H9 (cell line): Measurements from ENCODE around the gene ICAM2. TPM values are rescaled to one million over a fixed set of nuclear protein-coding genes. Genes with fewer than 3 reads are reported as not detected.

Experiments used
- DNase-seq: peaks from one replicate; pipeline ENCODE4 v3.0.0-alpha.2; 2017
- H2AFZ ChIP-seq: one replicate; pipeline ENCODE4 v1.6.1; 2013; ENCODE audit warnings: mild to moderate bottlenecking, low read length, control low read depth, moderate library complexity
- H2AK5ac ChIP-seq: 2 replicates; pipeline ENCODE4 v1.6.1; 2013; ENCODE audit warnings: low read length, control low read depth, mixed read lengths; ENCODE audit not compliant: insufficient read length
- H2BK120ac ChIP-seq: one replicate; pipeline ENCODE4 v1.6.1; 2013; ENCODE audit warnings: low read depth, mild to moderate bottlenecking, low read length, control low read depth, inconsistent platforms; ENCODE audit not compliant: poor library complexity, severe bottlenecking
- H2BK12ac ChIP-seq: 2 replicates; pipeline ENCODE4 v1.6.1; 2013; ENCODE audit warnings: low read length, control low read depth, mixed read lengths, low read depth; ENCODE audit not compliant: insufficient read length
- H2BK15ac ChIP-seq: 2 replicates; pipeline ENCODE4 v1.6.1; 2013; ENCODE audit warnings: low read depth, low read length, control low read depth
- H2BK20ac ChIP-seq: one replicate; pipeline ENCODE4 v1.6.1; 2013; ENCODE audit warnings: low read depth, mild to moderate bottlenecking, low read length, control low read depth, inconsistent platforms; ENCODE audit not compliant: poor library complexity, severe bottlenecking
- H2BK5ac ChIP-seq: 2 replicates; pipeline ENCODE4 v1.6.1; 2013; ENCODE audit warnings: low read length, control low read depth, mixed read lengths; ENCODE audit not compliant: insufficient read length
- H3K14ac ChIP-seq: 2 replicates; pipeline ENCODE4 v1.6.1; 2013; ENCODE audit warnings: low read length, control low read depth; ENCODE audit not compliant: insufficient read depth
- H3K18ac ChIP-seq: 2 replicates; pipeline ENCODE4 v1.6.1; 2013; ENCODE audit warnings: low read depth, mild to moderate bottlenecking, mixed read lengths, low read length, control low read depth; ENCODE audit not compliant: insufficient read length
- H3K23ac ChIP-seq: 2 replicates; pipeline ENCODE4 v1.6.1; 2013; ENCODE audit warnings: low read length, control low read depth, mixed read lengths, low read depth; ENCODE audit not compliant: insufficient read length
- H3K23me2 ChIP-seq: 2 replicates; pipeline ENCODE4 v1.6.1; 2013; ENCODE audit warnings: low read depth, mild to moderate bottlenecking, mixed read lengths, low read length, control low read depth; ENCODE audit not compliant: insufficient read length, poor library complexity, severe bottlenecking
- H3K27ac ChIP-seq: 2 replicates; pipeline ENCODE4 v1.5.1; 2013; ENCODE audit warnings: low read length, control low read depth, mixed read lengths, low read depth; ENCODE audit not compliant: insufficient read length
- H3K27me3 ChIP-seq: 2 replicates; pipeline ENCODE4 v1.6.1; 2013; ENCODE audit warnings: low read length, control low read depth, inconsistent platforms; ENCODE audit not compliant: insufficient read depth
- H3K4ac ChIP-seq: 2 replicates; pipeline ENCODE4 v1.6.1; 2013; ENCODE audit warnings: low read depth, mild to moderate bottlenecking, control low read depth, inconsistent platforms, low read length, moderate library complexity
- H3K4me1 ChIP-seq: 2 replicates; pipeline ENCODE4 v1.6.1; 2013; ENCODE audit warnings: low read length, control low read depth, inconsistent platforms; ENCODE audit not compliant: insufficient read depth
- H3K4me2 ChIP-seq: 2 replicates; pipeline ENCODE4 v1.6.1; 2013; ENCODE audit warnings: low read length, control low read depth, mixed read lengths; ENCODE audit not compliant: insufficient read length, insufficient read depth
- H3K56ac ChIP-seq: 2 replicates; pipeline ENCODE4 v1.6.1; 2013; ENCODE audit warnings: low read depth, mild to moderate bottlenecking, mixed read lengths, low read length, control low read depth; ENCODE audit not compliant: insufficient read length
- H3K79me1 ChIP-seq: 2 replicates; pipeline ENCODE4 v1.6.1; 2013; ENCODE audit warnings: low read depth, mild to moderate bottlenecking, moderate library complexity, low read length, control low read depth, inconsistent platforms; ENCODE audit not compliant: insufficient read depth, poor library complexity, severe bottlenecking
- H3K79me2 ChIP-seq: 2 replicates; pipeline ENCODE4 v1.6.1; 2013; ENCODE audit warnings: low read length, control low read depth, inconsistent platforms; ENCODE audit not compliant: insufficient read depth
- H3K9ac ChIP-seq: 2 replicates; pipeline ENCODE4 v1.6.1; 2013; ENCODE audit warnings: low read length, control low read depth, mixed read lengths; ENCODE audit not compliant: insufficient read length; ENCODE audit errors: extremely low read depth
- H3K9me3 ChIP-seq: one replicate; pipeline ENCODE4 v1.6.1; 2013; ENCODE audit warnings: low read depth, low read length, inconsistent platforms; ENCODE audit not compliant: control insufficient read depth
- H3T11ph ChIP-seq: one replicate; pipeline ENCODE4 v1.6.1; 2013; ENCODE audit warnings: mild to moderate bottlenecking, low read length, control low read depth, inconsistent platforms
- H4K20me1 ChIP-seq: one replicate; pipeline ENCODE4 v1.6.1; 2013; ENCODE audit not compliant: control insufficient read depth, insufficient read length, insufficient read depth
- H4K5ac ChIP-seq: 2 replicates; pipeline ENCODE4 v1.6.1; 2013; ENCODE audit warnings: low read depth, mild to moderate bottlenecking, mixed read lengths, low read length, control low read depth; ENCODE audit not compliant: insufficient read length
- H4K8ac ChIP-seq: replicated peaks from 2 replicates; pipeline ENCODE4 v1.6.1; 2013; ENCODE audit warnings: low read length, control low read depth, mixed read lengths, low read depth; ENCODE audit not compliant: insufficient read length
- H4K91ac ChIP-seq: 2 replicates; pipeline ENCODE4 v1.6.1; 2013; ENCODE audit warnings: low read depth, mild to moderate bottlenecking, moderate library complexity, mixed read lengths, low read length, control low read depth; ENCODE audit not compliant: insufficient read length
- H3K27ac Mint-ChIP-seq, 3 experiments: 2 replicates in 2 of 3; 3 replicates in 1 of 3; pipeline ENCODE4 v1.8.0; 2020 to 2021; ENCODE audit warnings: mixed read lengths in 3 of 3, mild to moderate bottlenecking in 1 of 3, moderate library complexity in 1 of 3
- H3K27me3 Mint-ChIP-seq: 2 replicates; pipeline ENCODE4 v1.8.0; 2021; ENCODE audit warnings: low read depth, mild to moderate bottlenecking, moderate library complexity, mixed read lengths
- H3K36me3 Mint-ChIP-seq, 3 experiments: 2 replicates in 2 of 3; 3 replicates in 1 of 3; pipeline ENCODE4 v1.8.0; 2020 to 2021; ENCODE audit warnings: low read depth in 3 of 3, mixed read lengths in 3 of 3; ENCODE audit not compliant: insufficient read depth in 1 of 3
- H3K4me1 Mint-ChIP-seq, 2 experiments: 2 replicates each; pipeline ENCODE4 v1.8.0; 2020; ENCODE audit warnings: mixed read lengths in 2 of 2
- H3K4me3 Mint-ChIP-seq, 2 experiments: 2 replicates in 1 of 2; 3 replicates in 1 of 2; pipeline ENCODE4 v1.8.0; 2020 to 2021; ENCODE audit warnings: mild to moderate bottlenecking in 2 of 2, mixed read lengths in 2 of 2, moderate library complexity in 1 of 2
- H3K9me3 Mint-ChIP-seq, 2 experiments: 2 replicates in 1 of 2; 3 replicates in 1 of 2; pipeline ENCODE4 v1.8.0; 2020; ENCODE audit warnings: mild to moderate bottlenecking in 2 of 2, mixed read lengths in 2 of 2, moderate library complexity in 1 of 2
- CTCF ChIP-seq: fragments of 200-600 bp; sonication (generic); conservative IDR thresholded peaks from 3 replicates; pipeline ENCODE4 v1.8.0; 2021; ENCODE audit warnings: antibody characterized with exemption, mild to moderate bottlenecking
- WGBS: extraction: QIAGEN DNeasy Blood & Tissue Kit; methylation state at CpG from one replicate; pipeline ENCODE4 v1.1.7; 2013; ENCODE audit warnings: missing lambda C conversion rate, low lambda C conversion rate, mixed read lengths; ENCODE audit not compliant: insufficient read length; ENCODE audit errors: extremely low coverage; 5-methylcytosine and 5-hydroxymethylcytosine counted together
- total RNA-seq: library from RNA; stranded (reverse); gene quantifications from 2 replicates; pipeline ENCODE4 v1.2.1, GENCODE V29; 2021

The ICAM2 gene
- total RNA-seq, 1 experiment from 2014 or later = 0.28 TPM

GRCh38 chr17:63967953-63968352 is 52.5 kb downstream of the ICAM2 start:
- H2BK12ac ChIP-seq = no peak overlapping the region
- H4K91ac ChIP-seq = no peak overlapping the region
- no peak overlapping the region for H2AFZ ChIP-seq
- Mint-ChIP-seq H3K4me1 (peaks cover under 1 to 1% of the 10 kb centered on the region in 2 experiments), H3K36me3 (no peaks in the 10 kb centered on the region), H3K4me3 (no peak overlapping the region), H3K9me3 (no peaks in the 10 kb centered on the region; a peak in 1 of 5 replicates), H3K27ac (no peak overlapping the region), H3K27me3 (peaks cover 4% of the 10 kb centered on the region; the same call in 1 of the 2 replicates)
- H3K23ac ChIP-seq = no peak overlapping the region
- no peak overlapping the region for H2BK120ac ChIP-seq
- no peak overlapping the region for H4K8ac ChIP-seq
- H2AK5ac ChIP-seq = no peak overlapping the region
- no CpG with 5 or more reads among the region's 19 CpGs for WGBS
- no peaks in the 10 kb centered on the region for H3K9me3 ChIP-seq
- H3K79me1 ChIP-seq = no peaks in the 10 kb centered on the region
- no peak for TF ChIP-seq CTCF
- DNase-seq = no peak
- H3K27me3 ChIP-seq = no peaks in the 10 kb centered on the region
- no peaks in the 10 kb centered on the region for H3K4me1 ChIP-seq
- H4K20me1 ChIP-seq = no peaks in the 10 kb centered on the region
- no peak overlapping the region for H3K4me2 ChIP-seq
- H3K14ac ChIP-seq = no peak overlapping the region
- H3K4ac ChIP-seq = no peak overlapping the region
- no peak overlapping the region for H3K9ac ChIP-seq
- no peaks in the 10 kb centered on the region for H3K79me2 ChIP-seq
- H3T11ph ChIP-seq = no peak overlapping the region
- H3K27ac ChIP-seq = no peak overlapping the region
- H3K56ac ChIP-seq = no peak overlapping the region
- H2BK5ac ChIP-seq = no peak overlapping the region
- no peak overlapping the region for H2BK15ac ChIP-seq
- H4K5ac ChIP-seq = no peak overlapping the region
- H3K23me2 ChIP-seq = peaks cover 3% of the 10 kb centered on the region
- no peak overlapping the region for H3K18ac ChIP-seq
- no peak overlapping the region for H2BK20ac ChIP-seq
